Fibroblast of lung (primary cell): Measurements from ENCODE around the gene ITCH. TPM values are rescaled to one million over a fixed set of nuclear protein-coding genes. Genes with fewer than 3 reads are reported as not detected.

Experiments used
- DNase-seq, 2 donors: peaks; one replicate each; pipeline versions ENCODE4 v3.0.0 to v3.0.0-alpha.2; 2010; ENCODE audit warnings: low read depth in 2 of 2
- H2AFZ ChIP-seq: 2 replicates; pipeline ENCODE4 v1.5.1; 2012; ENCODE audit warnings: low read length, control low read depth, inconsistent platforms
- H3K27ac ChIP-seq: 2 replicates; pipeline ENCODE4 v1.5.1; 2011; ENCODE audit warnings: low read length, control low read depth; ENCODE audit not compliant: insufficient read depth
- H3K27me3 ChIP-seq: 2 replicates; pipeline ENCODE4 v1.5.1; 2011; ENCODE audit warnings: mild to moderate bottlenecking, low read length; ENCODE audit not compliant: control insufficient read depth, insufficient read depth
- H3K36me3 ChIP-seq: 2 replicates; pipeline ENCODE4 v1.5.1; 2011; ENCODE audit warnings: low read length; ENCODE audit not compliant: control insufficient read depth, insufficient read depth
- H3K4me1 ChIP-seq: 2 replicates; pipeline ENCODE4 v1.5.1; 2011; ENCODE audit warnings: low read length; ENCODE audit not compliant: control insufficient read depth, insufficient read depth; ENCODE audit errors: extremely low read depth
- H3K4me2 ChIP-seq: 2 replicates; pipeline ENCODE4 v1.5.1; 2011; ENCODE audit warnings: low read length, control low read depth; ENCODE audit not compliant: insufficient read depth; ENCODE audit errors: extremely low read depth
- H3K4me3 ChIP-seq, 4 experiments: fragments of 200-600 bp in 1 of 4; sonication (generic) in 1 of 4; replicated peaks in 1 of 4; 2 replicates each; pipeline ENCODE4 v1.5.1; 2011 to 2016; ENCODE audit warnings: low read length in 4 of 4, low read depth in 3 of 4, mild to moderate bottlenecking in 3 of 4, control low read depth in 2 of 4, inconsistent platforms in 1 of 4, mixed read lengths in 1 of 4; ENCODE audit not compliant: insufficient read depth in 1 of 4; ENCODE audit errors: control extremely low read depth in 1 of 4
- H3K79me2 ChIP-seq: 2 replicates; pipeline ENCODE4 v1.5.1; 2012; ENCODE audit warnings: mild to moderate bottlenecking, low read length, inconsistent platforms; ENCODE audit not compliant: control insufficient read depth, insufficient read depth
- H3K9ac ChIP-seq: 2 replicates; pipeline ENCODE4 v1.5.1; 2011; ENCODE audit warnings: mild to moderate bottlenecking, low read length, control low read depth; ENCODE audit not compliant: insufficient read depth
- H3K9me3 ChIP-seq: 2 replicates; pipeline ENCODE4 v1.5.1; 2012; ENCODE audit warnings: low read depth, low read length; ENCODE audit not compliant: control insufficient read depth, insufficient read depth
- H4K20me1 ChIP-seq: 2 replicates; pipeline ENCODE4 v1.5.1; 2011; ENCODE audit warnings: low read length; ENCODE audit not compliant: control insufficient read depth, insufficient read depth; ENCODE audit errors: extremely low read depth
- EZH2 ChIP-seq: IDR thresholded peaks from 2 replicates; pipeline ENCODE4 v1.5.1; 2012; ENCODE audit warnings: low read length, control low read depth, mild to moderate bottlenecking; ENCODE audit errors: missing control alignments
- polyA plus RNA-seq, 2 donors: library from polyadenylated mRNA; depleted of rRNA in 1 of 2; stranded (reverse) in 1 of 2; unstranded in 1 of 2; fragments of >200 nt; gene quantifications; 2 replicates each; pipeline ENCODE4 v1.2.1, GENCODE V29; 2011 to 2012; ENCODE audit warnings: missing spikeins in 1 of 2
- total RNA-seq: library from RNA; depleted of rRNA; stranded (reverse); fragments of >200 nt; gene quantifications from 2 replicates; pipeline ENCODE4 v1.2.1, GENCODE V29; 2014
- TF ChIP-seq, protein P1 (sequence below), 2 donors: IDR thresholded peaks in 1 of 2; conservative IDR thresholded peaks in 1 of 2; 1 replicate in 1 of 2; 2 replicates in 1 of 2; pipeline ENCODE4 v1.5.1; 2011 to 2012; ENCODE audit warnings: low read length in 2 of 2, control low read depth in 1 of 2, inconsistent platforms in 1 of 2, low read depth in 1 of 2, mild to moderate bottlenecking in 1 of 2

Gene ITCH
- total and polyA plus RNA-seq, 2 donors (not counting 1 experiment from before 2014, with no cell fraction given), result 25.0 to 77.6 TPM

DNA sequence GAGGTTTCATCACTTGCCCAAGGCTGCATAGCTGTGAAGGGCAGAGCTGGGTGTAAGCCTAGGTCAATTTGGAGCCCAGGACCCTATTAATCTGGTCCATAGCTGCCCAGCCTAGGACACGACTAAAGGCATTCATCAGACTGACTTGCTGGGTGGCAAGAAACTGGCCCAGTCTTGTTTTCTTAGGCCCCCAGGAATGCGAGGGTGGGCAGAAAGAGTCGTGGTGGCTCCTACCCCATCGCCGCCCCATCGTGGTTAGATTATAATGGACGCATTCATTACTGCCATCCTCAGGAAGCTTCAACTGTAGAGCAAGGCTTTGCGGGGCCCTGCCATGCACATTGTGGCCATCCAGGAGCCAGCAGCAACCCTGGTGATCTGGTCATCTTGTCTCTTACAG, 169.2 kb downstream of the ITCH start:
- H3K4me2 ChIP-seq, result no peak overlapping the region
- no peak overlapping the region for H2AFZ ChIP-seq
- no peaks in the 10 kb centered on the region for H3K9me3 ChIP-seq
- H3K27ac ChIP-seq, result no peak overlapping the region
- H4K20me1 ChIP-seq, result no peaks in the 10 kb centered on the region
- no peak overlapping the region for H3K9ac ChIP-seq
- H3K27me3 ChIP-seq, result no peaks in the 10 kb centered on the region
- no peak for TF ChIP-seq EZH2
- TF ChIP-seq, protein P1, sequence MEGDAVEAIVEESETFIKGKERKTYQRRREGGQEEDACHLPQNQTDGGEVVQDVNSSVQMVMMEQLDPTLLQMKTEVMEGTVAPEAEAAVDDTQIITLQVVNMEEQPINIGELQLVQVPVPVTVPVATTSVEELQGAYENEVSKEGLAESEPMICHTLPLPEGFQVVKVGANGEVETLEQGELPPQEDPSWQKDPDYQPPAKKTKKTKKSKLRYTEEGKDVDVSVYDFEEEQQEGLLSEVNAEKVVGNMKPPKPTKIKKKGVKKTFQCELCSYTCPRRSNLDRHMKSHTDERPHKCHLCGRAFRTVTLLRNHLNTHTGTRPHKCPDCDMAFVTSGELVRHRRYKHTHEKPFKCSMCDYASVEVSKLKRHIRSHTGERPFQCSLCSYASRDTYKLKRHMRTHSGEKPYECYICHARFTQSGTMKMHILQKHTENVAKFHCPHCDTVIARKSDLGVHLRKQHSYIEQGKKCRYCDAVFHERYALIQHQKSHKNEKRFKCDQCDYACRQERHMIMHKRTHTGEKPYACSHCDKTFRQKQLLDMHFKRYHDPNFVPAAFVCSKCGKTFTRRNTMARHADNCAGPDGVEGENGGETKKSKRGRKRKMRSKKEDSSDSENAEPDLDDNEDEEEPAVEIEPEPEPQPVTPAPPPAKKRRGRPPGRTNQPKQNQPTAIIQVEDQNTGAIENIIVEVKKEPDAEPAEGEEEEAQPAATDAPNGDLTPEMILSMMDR (conservative IDR thresholded peaks at IDR 0.05 in 1 of 2, IDR thresholded peaks at IDR 0.05 in 1 of 2; ENCODE audit: low read depth in 1 of 2, low read length in 2 of 2), result no peak
- H3K79me2 ChIP-seq, result peaks cover 21% of the 10 kb centered on the region
- H3K4me1 ChIP-seq, result no peaks in the 10 kb centered on the region
- DNase-seq, result no peak
- no peak overlapping the region for H3K4me3 ChIP-seq
- peaks cover 39% of the 10 kb centered on the region for H3K36me3 ChIP-seq

DNA sequence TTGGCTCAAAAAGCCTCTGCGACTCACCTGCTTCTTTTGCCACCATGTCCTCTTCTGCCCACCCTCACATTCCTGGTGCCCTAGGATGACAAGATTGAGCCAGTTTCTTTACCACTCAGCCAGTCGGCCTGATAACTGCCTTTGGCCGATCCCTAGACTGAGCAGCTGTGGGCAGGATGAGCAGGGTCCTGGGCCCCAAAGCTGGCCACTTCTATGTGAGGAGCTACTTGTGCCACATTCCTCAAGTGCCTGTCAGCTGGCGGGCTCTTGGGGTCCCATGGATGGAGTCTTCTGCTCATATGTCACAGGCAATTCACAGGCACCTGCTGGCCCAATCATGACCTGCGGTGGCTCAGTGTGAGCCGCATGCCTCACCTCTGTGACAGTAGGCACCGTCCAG, 169.7 kb downstream of the ITCH start:
- DNase-seq, result no peak
- Histone ChIP-seq H3K4me1 (no peaks in the 10 kb centered on the region), H3K9me3 (no peaks in the 10 kb centered on the region), H2AFZ (no peak overlapping the region), H3K27ac (no peak overlapping the region), H3K36me3 (peaks cover 40% of the 10 kb centered on the region), H3K4me2 (no peak overlapping the region), H3K9ac (no peak overlapping the region), H3K79me2 (peaks cover 18% of the 10 kb centered on the region), H3K4me3 (no peak overlapping the region), H3K27me3 (no peaks in the 10 kb centered on the region), H4K20me1 (no peaks in the 10 kb centered on the region)
- TF ChIP-seq EZH2, result no peak
- TF ChIP-seq, protein P1 (conservative IDR thresholded peaks at IDR 0.05 in 1 of 2, IDR thresholded peaks at IDR 0.05 in 1 of 2; ENCODE audit: low read depth in 1 of 2, low read length in 2 of 2), result no peak

DNA sequence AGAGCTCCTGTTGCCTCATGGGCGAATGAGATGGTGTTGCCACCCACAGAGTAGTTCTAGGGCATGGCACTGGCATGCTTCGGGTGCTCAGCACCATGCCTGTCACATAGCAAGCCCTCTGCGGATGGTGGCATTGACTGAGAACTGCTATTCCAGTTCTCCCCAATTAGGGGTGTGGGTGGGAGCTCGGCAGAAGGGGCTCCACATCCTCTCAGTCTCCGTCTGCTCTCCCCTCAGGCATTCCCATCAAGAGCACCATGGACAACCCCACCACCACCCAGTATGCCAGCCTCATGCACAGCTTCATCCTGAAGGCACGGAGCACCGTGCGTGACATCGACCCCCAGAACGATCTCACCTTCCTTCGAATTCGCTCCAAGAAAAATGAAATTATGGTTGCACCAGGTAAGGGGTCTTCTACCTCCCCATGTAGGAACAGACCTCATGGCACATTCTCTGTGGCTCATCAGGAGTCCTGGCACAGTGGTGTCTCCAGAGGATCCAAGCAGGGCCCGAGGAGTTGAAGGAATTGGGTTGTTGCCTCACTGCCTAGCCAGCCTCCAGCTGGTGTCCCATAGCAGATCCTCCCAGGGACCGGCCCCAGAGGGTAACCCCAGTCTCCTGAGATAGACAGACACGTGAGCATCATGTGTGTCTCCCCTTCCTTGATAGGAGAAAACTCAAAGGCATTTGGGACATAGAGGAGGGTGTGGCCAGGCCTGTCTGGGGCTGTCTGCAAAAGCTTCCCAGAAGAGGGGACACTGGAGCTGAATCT, 171.5 kb downstream of the ITCH start:
- TF ChIP-seq, protein P1 (conservative IDR thresholded peaks at IDR 0.05 in 1 of 2, IDR thresholded peaks at IDR 0.05 in 1 of 2; ENCODE audit: low read depth in 1 of 2, low read length in 2 of 2), result no peak
- no peak for TF ChIP-seq EZH2
- Histone ChIP-seq H3K9ac (no peak overlapping the region), H3K27ac (no peak overlapping the region), H3K79me2 (peaks cover 18% of the 10 kb centered on the region), H3K4me2 (no peak overlapping the region), H2AFZ (no peak overlapping the region), H3K4me3 (no peak overlapping the region), H3K36me3 (peaks cover 40% of the 10 kb centered on the region), H3K27me3 (no peaks in the 10 kb centered on the region), H3K9me3 (no peaks in the 10 kb centered on the region), H4K20me1 (no peaks in the 10 kb centered on the region), H3K4me1 (no peaks in the 10 kb centered on the region)
- DNase-seq, result no peak
